GM23248 (cell line): ENCODE data around the gene FBXO24.

Source experiments
- EZH2 ChIP-seq: fragments of 200-600 bp; sonication (generic); IDR thresholded peaks from 2 replicates; pipeline ENCODE4 v1.6.1; 2018; ENCODE audit warnings: antibody characterized with exemption, mild to moderate bottlenecking; ENCODE audit not compliant: insufficient read depth, poor library complexity, severe bottlenecking
- EZH2phosphoT487 ChIP-seq: fragments of 200-600 bp; sonication (generic); IDR thresholded peaks from 2 replicates; pipeline ENCODE4 v1.6.1; 2018; ENCODE audit warnings: antibody characterized with exemption, moderate library complexity, mild to moderate bottlenecking, low read depth; ENCODE audit not compliant: insufficient read depth

DNA sequence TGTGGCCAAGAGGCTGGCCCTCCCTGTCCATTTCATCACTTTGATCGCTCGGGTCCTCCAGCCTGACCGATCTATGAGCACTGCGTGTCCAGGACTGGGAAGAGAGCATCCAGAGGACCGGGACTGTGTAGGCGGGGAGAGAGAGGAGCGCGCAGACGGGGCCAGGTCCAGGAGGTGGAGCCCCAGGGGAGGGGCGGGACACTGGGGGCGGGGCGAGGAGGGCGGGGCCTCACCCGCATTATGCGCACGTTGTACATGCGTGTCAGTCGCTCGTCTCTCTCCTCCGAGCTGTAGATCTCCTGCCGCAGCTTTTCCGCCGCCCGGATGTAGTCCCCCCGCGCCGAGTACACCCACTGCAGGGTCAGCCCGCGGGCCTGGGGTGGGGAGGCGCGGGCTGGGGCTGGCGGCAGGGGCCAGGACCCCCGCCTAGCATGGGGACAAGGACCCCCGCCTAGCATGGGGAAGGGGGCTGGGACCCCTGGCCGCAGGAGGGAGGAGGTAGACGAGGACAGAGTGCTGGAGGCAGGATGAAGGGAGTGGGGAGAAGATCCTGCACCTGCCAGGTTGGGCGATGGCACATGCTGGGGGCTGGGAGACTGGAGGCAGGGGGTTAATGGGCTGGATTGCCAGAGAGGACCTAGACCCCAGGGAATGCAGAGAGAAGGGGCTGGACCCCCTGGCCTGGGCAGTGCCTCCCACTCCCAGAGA, 40.6 kb downstream of the FBXO24 start:
- TF ChIP-seq EZH2phosphoT487 (no peak), EZH2 (no peak)
